Inflammatory macrophage treated with lipopolysaccharide for 1 hour (primary cell): ENCODE measurements around the gene GSTA2.
"Not testable (repeated sequence)": the region's sequence is repeated elsewhere in the genome, so short reads cannot be mapped to it uniquely, and the experiment has no call there.

Source experiments
- DNase-seq, 2 donors: peaks; one replicate each; pipeline ENCODE4 v3.0.0-alpha.2; 2020 to 2022

The GSTA2 gene

DNA sequence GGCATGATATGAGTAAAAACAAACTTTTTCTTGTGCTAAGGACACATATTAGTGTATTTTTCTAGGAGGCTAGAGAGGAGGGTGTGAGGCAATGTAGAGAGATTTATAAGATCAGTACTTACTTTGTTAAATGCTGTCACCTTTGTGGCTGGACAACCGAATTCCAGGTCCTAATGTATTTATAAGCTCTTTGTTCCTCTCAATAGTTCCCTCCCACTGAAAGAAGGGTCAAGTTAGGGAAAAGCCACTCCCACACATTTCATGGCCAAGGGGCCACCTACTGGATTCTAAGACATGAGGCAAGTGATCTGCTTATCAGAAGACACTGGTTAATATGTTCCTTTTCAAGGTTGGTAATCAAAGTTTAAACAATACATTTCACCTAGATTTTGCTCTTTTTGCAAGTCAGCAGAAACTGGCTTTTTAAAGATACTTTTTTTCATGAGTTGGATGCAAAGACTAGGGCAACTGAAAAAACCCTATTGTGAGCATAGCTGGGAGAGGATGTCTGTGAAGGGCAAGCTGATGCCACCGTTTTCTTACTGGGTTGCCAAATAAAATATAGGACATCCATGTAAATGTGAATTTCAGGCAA lies at the start of gene GSTA2:
GSTA2 (minus strand) TSS at position 154 of the 595 bp plus-strand sequence. CDS start 5,528 bp downstream, outside the sequence.
- not testable (repeated sequence) for DNase-seq

DNA sequence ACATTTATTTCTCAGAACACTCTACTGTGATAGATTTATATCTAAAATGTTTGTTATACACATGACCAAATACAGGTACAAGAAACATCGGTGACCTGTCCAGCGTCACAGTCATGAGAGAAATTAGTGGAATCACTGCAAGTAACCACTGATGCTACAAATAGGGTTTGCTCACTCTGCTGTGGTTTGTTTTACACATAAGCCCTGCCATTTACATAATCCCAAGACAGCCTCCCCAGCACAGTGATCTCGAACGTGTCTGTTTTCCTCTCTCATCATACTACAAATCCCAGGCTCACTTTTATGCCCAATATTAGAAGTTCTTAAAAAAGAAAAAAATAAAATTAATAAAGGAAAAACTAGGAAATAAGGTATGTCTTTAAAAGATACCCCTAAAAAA lies 46.5 kb upstream of the GSTA2 start:
- not testable (repeated sequence) for DNase-seq

DNA sequence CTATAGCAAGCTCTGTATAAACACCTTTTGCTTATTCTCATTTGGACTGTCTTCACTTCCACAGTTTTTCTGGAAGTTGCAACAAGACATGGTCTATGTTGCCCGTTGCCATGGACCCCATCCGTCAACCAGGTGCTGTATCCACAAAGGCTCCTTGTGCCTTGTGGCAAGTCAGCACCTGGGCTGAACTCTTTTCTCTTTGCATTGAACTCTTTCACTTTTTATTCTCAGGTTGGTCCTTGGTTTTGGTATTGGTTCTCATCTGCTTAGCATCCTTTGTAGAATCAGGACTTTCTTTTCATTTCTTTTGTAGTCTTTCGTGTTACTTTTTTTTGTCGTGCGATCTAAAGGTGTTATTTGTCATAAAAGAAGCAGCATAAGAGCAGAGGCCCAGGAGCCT lies 45.4 kb upstream of the GSTA2 start:
- DNase-seq: no peak

DNA sequence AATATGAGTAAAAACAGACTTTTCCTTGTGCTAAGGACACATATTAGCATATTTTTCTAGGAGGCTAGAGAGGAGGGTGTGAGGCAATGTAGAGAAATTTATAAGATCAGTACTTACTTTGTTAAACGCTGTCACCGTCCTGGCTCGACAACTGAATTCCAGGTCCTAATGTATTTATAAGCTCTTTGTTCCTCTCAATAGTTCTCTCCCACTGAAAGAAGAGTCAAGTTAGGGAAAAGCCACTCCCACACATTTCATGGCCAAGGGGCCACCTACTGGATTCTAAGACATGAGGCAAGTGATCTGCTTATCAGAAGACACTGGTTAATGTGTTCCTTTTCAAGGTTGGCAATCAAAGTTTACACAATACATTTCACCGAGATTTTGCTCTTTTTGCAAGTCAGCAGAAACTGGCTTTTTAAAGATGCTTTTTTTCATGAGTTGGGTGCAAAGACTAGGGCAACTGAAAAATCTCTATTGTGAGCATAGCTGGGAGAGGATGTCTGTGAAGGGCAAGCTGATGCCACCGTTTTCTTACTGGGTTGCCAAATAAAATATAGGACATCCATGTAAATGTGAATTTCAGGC lies 40.5 kb upstream of the GSTA2 start, which contains the start of gene GSTA1:
GSTA1 (minus strand) TSS at position 149 of the 588 bp plus-strand sequence. CDS start 4,549 bp downstream, outside the sequence.
- DNase-seq: not testable (repeated sequence)

DNA sequence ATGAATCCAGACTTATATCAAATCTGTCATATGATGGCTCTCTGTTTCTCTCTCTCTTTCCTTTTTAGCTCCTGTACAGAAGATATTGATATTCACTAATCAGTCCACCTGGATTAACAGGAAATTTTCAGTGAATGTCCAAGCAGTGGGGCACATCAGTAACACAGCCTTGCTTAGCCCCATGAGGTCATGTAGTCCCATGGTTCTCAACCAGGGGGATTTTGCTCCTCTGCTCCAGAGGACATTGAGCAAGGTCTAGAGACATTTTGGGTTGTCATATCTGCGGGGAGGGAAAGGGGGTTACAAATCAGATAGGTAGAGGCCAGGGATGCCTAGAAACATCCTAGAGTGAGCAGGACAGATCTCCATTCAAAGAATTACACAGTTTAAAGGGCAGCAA lies 39.5 kb upstream of the GSTA2 start:
- DNase-seq: no peak

DNA sequence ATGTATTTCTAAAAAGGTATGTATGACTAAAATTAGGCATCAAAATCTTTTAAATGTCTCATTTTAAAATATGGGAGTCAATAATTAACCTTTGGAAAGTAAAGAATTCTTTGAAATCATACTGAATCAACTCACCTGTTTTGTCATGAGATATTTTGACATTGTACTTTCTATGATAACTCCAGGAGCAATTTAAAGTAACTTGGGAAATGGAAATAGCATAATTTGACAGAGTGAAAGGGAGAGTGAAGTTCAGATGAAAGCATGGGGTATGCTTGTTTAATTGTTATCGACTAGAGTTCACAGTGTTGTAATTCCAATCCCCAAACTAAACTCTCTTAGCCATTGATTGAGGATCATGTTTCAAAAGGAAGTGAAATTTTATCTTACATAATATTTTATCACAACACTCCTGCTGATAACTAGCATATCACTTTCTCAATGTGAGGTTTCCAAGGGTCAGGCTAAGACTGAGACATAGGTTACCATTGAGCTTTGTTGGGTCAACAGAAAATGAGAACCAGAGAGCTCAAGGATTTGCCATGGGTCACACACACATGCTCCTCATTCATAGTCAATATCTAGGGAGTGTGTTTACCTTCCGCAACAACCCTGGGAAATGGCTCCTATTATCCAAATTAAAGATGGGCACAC lies 38.0 kb upstream of the GSTA2 start:
- DNase-seq: no peak

DNA sequence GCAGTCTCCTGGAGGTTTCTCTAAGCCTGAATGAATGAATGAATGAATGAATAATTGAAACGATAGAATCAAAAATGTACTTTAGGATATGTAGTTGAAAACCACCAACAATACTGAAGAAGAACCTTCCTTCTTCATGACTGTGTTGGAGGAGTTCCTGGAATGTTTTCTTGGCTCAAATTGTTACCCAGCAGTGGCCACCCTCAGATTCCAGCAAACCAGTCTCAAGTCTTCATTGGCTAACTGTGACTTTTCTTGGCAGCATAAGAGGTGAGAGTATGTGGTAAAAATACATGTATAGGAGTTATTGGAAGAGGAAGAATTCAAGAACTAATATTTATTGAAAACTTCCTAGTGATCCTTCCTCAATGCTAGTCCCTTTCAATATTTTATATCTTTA lies 36.0 kb upstream of the GSTA2 start:
- not testable (repeated sequence) for DNase-seq

DNA sequence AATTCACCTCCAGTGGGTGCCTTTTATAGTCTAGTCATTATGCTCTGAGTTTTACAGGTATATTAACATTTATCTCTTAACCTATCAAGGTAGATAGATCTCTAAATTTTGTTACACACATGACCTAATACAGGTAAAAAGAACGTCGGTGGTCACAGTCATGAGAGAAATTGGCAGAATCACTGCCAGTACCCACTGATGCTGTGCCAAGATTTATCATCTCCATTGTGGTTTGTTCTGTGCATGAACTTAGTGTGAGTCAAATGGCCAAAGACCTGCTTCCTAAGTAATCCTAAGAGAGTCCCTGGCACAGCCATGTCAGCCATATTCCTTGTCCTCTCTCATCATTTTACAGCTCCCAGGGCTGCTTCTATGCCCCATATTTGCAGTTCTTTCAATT lies 31.1 kb upstream of the GSTA2 start:
- DNase-seq: not testable (repeated sequence)

DNA sequence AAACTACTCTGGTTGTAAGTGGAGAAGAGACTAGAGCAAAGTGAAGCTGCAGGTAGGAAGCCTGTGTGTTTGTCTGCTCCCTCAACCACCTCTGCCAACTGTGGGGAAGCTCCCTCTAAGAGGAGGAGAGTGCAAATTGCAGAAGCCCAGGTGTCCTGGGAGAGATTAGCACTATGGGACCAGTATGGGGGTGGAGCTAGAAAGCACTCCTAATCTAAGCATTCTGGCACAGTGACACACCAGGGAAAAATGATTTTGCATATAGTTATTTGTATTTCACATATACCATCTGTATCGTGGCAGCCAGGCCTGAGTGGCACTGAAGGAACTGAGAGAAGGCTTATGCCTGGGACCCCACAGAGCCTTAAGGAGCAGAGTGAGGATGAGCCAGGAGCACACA lies 27.6 kb upstream of the GSTA2 start:
- no peak for DNase-seq

DNA sequence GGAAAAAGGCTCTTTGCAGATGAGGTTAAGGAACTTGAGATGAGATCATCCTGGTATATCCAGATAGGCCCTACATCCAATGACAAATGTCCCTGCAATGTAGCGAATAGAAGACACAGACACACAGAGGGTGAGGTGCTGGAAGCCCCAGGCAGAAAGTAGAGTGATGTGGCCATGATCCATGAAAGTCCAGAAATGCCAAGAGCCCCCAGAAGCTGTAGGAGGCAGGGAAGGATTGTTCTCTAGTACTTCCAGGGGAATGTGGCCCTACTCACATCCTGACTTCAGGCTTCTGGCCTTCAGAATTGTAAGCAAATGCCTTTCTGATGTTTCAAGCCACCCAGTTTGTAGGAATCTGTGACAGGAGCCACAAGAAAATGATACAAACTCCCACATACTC lies 26.4 kb upstream of the GSTA2 start:
- DNase-seq: not testable (repeated sequence)

DNA sequence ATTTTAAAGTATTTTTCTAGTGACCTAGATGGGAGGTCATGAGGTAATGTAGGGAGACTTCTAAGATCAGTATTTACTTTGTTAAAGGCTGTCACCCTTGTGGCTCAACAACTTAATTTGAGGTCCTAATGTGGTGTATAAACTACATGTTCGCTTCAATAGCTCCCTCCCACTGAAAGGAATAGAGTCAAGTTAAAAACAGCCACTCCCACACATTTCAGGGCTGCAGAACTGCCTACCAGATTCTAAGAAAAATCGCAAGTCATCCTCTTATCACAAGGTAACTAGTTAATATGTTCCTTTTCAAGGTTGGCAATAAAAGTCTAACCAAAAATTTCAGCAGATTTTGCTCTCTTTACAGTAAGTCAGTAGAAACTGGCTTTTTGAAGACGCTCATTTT lies 25.2 kb upstream of the GSTA2 start:
- no peak for DNase-seq

DNA sequence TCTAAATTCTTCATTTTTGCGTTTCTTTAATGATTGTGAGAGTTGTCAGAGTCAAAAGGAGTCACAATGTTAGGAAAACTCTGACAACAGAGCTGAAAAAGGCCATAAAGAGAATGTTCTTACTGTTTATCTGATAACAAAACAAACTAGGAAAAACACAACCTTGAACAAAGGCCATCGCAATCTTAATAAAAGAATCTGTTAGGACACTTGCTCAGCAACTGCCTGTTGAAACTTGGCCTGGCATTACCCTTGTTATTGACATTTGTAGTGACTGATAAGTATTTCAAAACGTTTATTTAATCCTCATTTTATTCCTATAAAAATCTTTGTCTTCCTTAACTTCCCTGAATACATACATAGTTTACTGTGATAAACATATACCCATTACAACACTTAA lies 24.6 kb upstream of the GSTA2 start:
- no peak for DNase-seq

DNA sequence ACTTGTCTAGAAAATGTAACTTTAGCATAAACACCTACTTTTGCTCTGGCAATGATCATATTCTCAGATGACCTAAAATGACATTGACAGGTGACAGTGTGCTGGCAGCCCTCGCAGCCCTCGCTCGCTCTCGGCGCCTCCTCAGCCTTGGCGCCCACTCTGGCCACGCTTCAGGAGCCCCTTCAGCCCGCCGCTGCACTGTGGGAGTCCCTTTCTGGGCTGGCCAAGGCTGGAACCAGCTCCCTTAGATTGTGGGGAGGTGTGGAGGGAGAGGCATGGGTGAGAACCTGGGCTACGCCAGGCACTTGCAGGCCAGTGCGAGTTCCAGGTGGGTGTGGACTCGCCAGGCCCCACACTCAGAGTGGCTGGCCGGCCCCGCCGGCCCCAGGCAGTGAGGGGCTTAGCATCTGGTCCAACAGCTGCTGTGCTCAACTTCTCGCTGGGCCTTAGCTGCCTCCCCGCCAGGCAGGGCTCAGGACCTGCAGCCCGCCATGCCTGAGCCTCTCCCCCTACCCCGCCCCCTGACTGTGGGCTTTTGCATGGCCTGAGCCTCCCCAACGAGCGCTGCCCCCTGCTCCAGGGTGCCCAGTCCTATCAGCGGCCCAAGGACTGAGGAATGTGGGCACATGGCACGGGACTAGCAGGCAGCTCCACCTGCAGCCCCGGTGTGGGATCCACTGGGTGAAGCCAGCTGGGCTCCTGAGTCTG lies 23.1 kb upstream of the GSTA2 start:
- no peak for DNase-seq

DNA sequence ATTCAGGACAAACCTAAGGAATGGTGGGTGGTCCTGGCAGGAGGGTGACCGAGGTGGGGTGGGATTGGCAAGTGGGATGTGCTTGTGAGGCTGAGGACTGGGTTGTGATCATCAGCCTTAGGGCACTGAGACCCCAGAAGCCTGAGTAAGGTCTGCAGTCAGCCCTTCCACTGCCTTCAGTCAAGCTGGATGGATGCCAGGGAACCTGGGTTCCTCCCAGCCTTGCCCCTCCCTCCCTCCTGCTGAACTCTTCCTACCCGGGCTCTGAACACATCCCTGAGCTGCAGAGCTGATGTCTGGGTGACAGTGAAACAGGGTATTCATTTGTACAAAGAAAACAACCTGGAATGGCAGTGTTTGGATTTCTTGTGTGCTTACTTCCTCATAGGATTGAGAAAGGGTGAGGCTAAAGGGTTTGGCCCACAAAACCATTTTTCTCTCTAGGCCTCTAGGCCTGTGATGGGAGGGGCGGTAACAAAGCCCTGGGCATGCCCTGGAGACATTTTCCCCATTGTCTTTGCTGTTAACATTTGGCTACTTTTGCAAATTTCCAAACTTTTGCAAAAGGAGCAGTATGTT lies 19.5 kb upstream of the GSTA2 start:
- not testable (repeated sequence) for DNase-seq

DNA sequence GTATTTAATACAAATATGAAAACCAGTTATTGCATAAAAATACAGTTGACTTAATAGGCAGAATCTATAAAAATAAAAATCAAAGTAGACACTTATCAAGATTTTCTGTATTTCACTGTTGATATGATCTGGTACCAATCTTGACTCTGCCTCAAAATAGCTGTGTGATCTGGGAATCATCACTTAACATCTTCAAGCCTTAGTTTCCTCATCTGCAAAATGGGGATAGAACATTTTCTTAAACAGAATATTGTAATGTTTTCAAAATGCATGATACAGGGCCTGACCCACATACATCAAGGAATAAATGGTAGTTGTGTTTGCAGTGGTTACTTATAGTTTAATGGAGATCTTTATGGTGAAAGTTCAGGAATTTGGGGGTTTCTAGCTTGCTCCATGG lies 18.9 kb upstream of the GSTA2 start:
- not testable (repeated sequence) for DNase-seq

DNA sequence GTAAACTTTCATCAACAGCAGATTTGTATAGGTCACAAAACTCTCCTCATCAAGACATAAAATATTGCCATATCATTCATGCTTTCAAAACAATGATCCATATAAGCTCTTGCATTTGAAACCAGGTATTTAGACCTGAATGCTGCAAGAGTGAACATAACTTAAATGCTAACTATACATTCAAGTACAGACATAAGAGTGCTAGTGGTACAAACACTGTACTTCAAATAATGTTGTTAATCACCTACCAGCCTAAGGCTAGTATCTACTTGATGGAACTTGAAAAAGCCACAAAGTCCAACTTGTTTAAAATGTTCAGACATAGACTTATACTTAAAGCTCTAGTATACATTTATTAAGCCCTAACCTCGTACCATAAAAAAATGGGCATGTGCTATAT lies 16.0 kb upstream of the GSTA2 start:
- DNase-seq: no peak

DNA sequence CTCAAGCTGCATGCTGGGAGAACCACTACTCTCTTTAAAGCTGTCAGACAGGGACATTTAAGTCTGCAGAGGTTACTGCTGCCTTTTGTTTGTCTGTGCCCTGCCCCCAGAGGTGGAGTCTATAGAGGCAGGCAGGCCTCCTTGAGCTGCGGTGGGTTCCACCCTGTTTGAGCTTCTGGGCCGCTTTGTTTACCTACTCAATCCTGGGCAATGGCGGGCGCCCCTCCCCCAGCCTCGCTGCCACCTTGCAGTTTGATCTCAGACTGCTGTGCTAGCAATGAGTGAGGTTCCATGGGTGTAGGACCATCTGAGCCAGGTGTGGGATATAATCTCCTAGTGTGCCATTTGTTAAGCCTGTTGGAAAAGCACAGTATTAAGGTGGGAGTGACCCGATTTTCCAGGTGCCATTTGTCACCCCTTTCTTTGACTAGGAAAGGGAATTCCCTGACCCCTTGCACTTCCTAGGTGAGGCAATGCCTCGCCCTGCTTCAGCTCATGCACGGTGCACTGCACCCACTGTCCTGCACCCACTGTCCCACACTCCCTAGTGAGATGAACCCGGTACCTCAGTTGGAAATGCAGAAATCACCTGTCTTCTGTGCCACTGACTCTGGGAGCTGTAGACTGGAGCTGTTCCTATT lies 13.6 kb upstream of the GSTA2 start:
- not testable (repeated sequence) for DNase-seq

DNA sequence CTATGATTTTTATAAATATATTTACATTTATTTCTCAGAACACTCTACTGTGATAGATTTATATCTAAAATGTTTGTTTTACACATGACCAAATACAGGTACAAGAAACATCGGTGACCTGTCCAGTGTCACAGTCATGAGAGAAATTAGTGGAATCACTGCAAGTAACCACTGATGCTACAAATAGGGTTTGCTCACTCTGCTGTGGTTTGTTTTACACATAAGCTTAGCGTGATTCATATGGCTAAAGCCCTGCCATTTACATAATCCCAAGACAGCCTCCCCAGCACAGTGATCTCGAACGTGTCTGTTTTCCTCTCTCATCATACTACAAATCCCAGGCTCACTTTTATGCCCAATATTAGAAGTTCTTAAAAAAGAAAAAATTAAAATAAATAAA lies 6.1 kb upstream of the GSTA2 start:
- not testable (repeated sequence) for DNase-seq

DNA sequence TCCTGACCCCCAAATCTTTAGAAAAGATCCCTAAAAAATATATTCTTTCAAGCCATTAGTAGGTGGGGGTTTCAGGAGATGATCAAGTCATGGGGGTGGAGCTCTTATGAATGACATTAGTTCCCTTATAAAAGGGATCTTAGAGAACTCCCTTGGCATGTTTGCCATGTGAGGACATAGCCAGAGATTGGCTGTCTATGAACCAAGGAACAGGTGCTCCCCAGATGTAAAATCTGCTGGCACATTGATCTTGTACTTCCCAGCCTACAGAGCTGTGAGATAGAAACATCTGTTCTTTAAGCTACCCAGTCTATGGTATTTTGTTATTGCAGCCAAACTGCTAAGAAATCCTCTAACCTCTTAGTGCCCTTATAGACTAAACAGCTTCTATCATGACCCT lies 4.4 kb upstream of the GSTA2 start:
- DNase-seq: not testable (repeated sequence)

DNA sequence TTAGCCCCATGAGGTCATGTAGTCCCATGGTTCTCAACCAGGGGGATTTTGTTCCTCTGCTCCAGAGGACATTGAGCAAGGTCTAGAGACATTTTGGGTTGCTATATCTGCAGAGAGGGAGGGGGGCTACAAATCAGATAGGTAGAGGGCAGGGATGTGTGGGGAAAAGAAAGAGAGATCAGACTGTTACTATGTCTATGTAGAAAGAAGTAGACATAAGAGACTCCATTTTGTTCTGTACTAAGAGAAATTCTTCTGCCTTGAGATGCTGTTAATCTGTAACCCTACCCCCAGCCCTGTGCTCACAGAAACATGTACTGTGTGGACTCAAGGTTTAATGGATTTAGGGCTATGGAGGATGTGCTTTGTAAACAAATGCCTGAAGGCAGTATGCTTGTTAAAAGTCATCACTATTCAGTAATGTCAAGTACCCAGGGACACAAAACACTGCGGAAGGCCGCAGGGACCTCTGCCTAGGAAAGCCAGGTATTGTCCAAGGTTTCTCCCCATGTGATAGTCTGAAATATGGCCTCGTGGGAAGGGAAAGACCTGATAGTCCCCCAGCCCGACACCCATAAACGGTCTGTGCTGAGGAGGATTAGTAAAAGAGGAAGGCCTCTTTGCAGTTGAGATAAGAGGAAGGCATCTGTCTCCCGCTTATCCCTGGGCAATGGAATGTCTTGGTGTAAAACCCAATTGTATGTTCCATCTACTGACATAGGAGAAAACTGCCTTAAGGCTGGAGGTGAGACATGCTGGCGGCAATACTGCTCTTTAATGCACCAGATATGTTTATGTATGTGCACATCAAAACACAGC lies 1.4 kb downstream of the GSTA2 start:
- not testable (repeated sequence) for DNase-seq

DNA sequence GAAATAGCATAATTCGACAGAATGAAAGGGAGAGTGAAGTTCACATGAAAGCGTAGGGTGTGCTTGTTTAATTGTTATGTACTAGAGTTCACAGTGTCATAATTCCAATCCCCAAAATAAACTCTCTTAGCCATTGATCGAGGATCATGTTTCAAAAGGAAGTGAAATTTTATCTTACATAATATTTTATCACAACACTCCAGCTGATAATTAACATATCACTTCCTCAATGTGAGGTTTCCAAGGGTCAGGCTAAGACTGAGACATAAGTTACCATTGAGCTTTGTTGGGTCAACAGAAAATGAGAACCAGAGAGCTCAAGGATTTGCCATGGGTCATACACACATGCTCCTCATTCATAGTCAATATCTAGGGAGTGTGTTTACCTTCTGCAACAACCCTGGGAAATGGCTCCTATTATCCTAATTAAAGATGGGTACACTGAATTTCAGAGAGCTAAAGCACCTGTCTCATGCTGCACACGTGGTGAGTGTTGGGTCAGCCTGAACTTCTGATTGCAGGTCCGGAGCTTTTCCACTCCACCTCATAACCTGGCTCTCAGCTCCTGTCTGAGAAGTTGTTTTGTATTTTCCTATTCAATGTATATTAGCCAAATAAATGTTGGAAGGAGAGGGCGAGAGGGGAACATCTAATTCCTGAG lies 3.0 kb downstream of the GSTA2 start:
- DNase-seq: no peak
